HepG2 (cell line): ENCODE measurements around the gene ANKRD11. TPM values are rescaled to one million over a fixed set of nuclear protein-coding genes. Genes with fewer than 3 reads are reported as not detected.
A peak's percentile ranks its signal among the peaks of the same experiment; 100 is the strongest.

Experiments used
- ATF1 ChIP-seq: IDR thresholded peaks from 2 replicates; pipeline ENCODE4 v1.6.1; 2016; ENCODE audit warnings: mild to moderate bottlenecking, control low read depth
- GABPB1 ChIP-seq: IDR thresholded peaks from 2 replicates; pipeline ENCODE4 v1.6.1; 2016; ENCODE audit warnings: mild to moderate bottlenecking, missing genetic modification reagents, moderate library complexity, missing compliant biosample characterization
- HNRNPL ChIP-seq: fragments of 200-400 bp; formaldehyde crosslinking; IDR thresholded peaks from 2 replicates; pipeline ENCODE4 v1.6.1; 2017; ENCODE audit warnings: mild to moderate bottlenecking, low read depth, low read length
- ISX ChIP-seq: sonication (generic); formaldehyde crosslinking; conservative IDR thresholded peaks from 2 replicates; pipeline ENCODE4 v1.5.0; 2020; ENCODE audit warnings: missing genetic modification reagents
- JUN ChIP-seq: sonication (generic); formaldehyde crosslinking; IDR thresholded peaks from 2 replicates; pipeline ENCODE4 v1.4.0; 2020; ENCODE audit warnings: mild to moderate bottlenecking, missing genetic modification reagents
- KDM4B ChIP-seq: sonication (generic); formaldehyde crosslinking; IDR thresholded peaks from 2 replicates; pipeline ENCODE4 v1.4.0; 2020; ENCODE audit warnings: missing genetic modification reagents
- KMT2A ChIP-seq: sonication (generic); formaldehyde crosslinking; IDR thresholded peaks from 2 replicates; pipeline ENCODE4 v1.4.0; 2020; ENCODE audit warnings: missing genetic modification reagents
- PAF1 ChIP-seq: IDR thresholded peaks from 2 replicates; pipeline ENCODE4 v1.6.1; 2016; ENCODE audit warnings: missing genetic modification reagents, missing compliant biosample characterization
- TOPORS ChIP-seq: sonication (generic); formaldehyde crosslinking; IDR thresholded peaks from 2 replicates; pipeline ENCODE4 v1.8.0; 2023; ENCODE audit warnings: mild to moderate bottlenecking, missing genetic modification reagents
- ZNF10 ChIP-seq: sonication (generic); formaldehyde crosslinking; IDR thresholded peaks from 2 replicates; pipeline ENCODE4 v1.4.0; 2020; ENCODE audit warnings: mild to moderate bottlenecking, low read depth, missing genetic modification reagents, borderline replicate concordance
- ZNF329 ChIP-seq: sonication (generic); formaldehyde crosslinking; IDR thresholded peaks from 2 replicates; pipeline ENCODE4 v1.9.0; 2021; ENCODE audit warnings: low read depth, mild to moderate bottlenecking, missing genetic modification reagents
- ZZZ3 ChIP-seq: sonication (generic); formaldehyde crosslinking; IDR thresholded peaks from 2 replicates; pipeline ENCODE4 v1.4.0; 2020; ENCODE audit warnings: missing genetic modification reagents, mild to moderate bottlenecking, borderline replicate concordance
- polyA plus RNA-seq, 8 experiments: library from polyadenylated mRNA; depleted of rRNA in 3 of 8; stranded (reverse) in 7 of 8; unstranded in 1 of 8; fragments of >200 nt; fragmentation: Illumina TruSeq in 4 of 8; extraction: Trizol in 4 of 8; gene quantifications; 2 replicates each; pipeline versions ENCODE4 v1.2.1 to v1.2.3, GENCODE V29; 2011 to 2016; ENCODE audit warnings: low read depth in 4 of 8, missing spikeins in 1 of 8, mixed read lengths in 1 of 8; ENCODE audit not compliant: insufficient read depth in 1 of 8
- total RNA-seq, 5 experiments: library from RNA; depleted of rRNA; stranded (reverse); fragments of >200 nt; fragmentation: Illumina TruSeq; extraction: Trizol; gene quantifications; 2 replicates each; pipeline ENCODE4 v1.2.3, GENCODE V29; 2016; ENCODE audit warnings: low read depth in 1 of 5
- TF ChIP-seq, protein P1 (sequence below), 2 experiments: sonication (generic) in 1 of 2; formaldehyde crosslinking in 1 of 2; IDR thresholded peaks; 2 replicates each; pipeline versions ENCODE4 v1.5.1 to v1.6.1; 2011 to 2020; ENCODE audit warnings: borderline replicate concordance in 1 of 2, low read depth in 1 of 2, low read length in 1 of 2, mild to moderate bottlenecking in 1 of 2, missing genetic modification reagents in 1 of 2, moderate library complexity in 1 of 2
- TF ChIP-seq, protein P2 (sequence below): sonication (generic); formaldehyde crosslinking; IDR thresholded peaks from 2 replicates; pipeline ENCODE4 v1.4.0; 2020; ENCODE audit warnings: missing genetic modification reagents, borderline replicate concordance
- TF ChIP-seq, protein P3 (sequence below): sonication (generic); formaldehyde crosslinking; conservative IDR thresholded peaks from 2 replicates; pipeline ENCODE4 v1.4.0; 2020; ENCODE audit warnings: mild to moderate bottlenecking, missing genetic modification reagents, moderate library complexity
- TF ChIP-seq, protein P4 (sequence below): sonication (generic); formaldehyde crosslinking; IDR thresholded peaks from 2 replicates; pipeline ENCODE4 v1.4.0; 2020; ENCODE audit warnings: missing genetic modification reagents, low read depth, mild to moderate bottlenecking, borderline replicate concordance

The ANKRD11 gene
- total and polyA plus RNA-seq, 2 of the 13 experiments (the other 11 are each of a cell fraction or from before 2014, with no cell fraction given) = 21.4 to 38.4 TPM

DNA sequence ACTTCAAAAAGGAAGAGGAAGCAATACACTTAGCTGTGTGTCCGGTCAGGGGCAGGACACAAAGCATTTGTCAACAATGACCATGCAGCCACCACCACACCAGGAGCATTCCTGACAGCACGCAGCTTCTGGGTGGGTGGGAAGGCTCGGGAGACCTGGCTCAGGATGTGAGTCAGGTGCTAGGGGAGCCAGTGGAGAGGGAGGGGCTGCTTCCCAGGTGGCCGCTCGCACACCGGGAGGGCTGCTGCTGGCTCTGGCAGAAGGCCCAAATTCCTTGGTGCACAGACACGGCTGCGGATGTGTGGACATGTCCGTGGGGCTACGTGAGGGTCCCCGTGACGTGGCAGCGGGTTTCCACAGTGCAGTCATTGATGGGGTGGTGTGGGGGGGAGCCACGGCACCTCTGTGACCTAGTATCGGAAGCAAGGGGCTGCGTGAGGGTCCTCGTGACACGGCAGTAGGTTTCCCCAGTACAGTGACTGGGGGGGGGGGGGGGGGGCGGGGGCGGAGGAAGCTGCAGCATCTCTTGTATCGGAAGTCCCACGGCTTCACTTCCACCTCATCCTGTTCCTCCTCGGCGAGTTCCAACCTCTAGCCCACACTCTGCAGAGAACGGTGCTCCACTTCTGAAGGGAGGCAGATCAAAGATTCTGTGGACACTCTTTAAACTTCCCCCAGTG, 160.0 kb downstream of the ANKRD11 start (continued):
- TF ChIP-seq, protein P1, sequence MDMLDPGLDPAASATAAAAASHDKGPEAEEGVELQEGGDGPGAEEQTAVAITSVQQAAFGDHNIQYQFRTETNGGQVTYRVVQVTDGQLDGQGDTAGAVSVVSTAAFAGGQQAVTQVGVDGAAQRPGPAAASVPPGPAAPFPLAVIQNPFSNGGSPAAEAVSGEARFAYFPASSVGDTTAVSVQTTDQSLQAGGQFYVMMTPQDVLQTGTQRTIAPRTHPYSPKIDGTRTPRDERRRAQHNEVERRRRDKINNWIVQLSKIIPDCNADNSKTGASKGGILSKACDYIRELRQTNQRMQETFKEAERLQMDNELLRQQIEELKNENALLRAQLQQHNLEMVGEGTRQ (IDR thresholded peaks at IDR 0.05; ENCODE audit: low read depth, low read length) = no peak
- TF ChIP-seq, protein P1 (CRISPR knock-in tag; IDR thresholded peaks at IDR 0.05; ENCODE audit: borderline replicate concordance) = no peak
- TF ChIP-seq ZZZ3 (CRISPR knock-in tag) (no peak; the same call in 1 of the 2 replicates), ATF1 (CRISPR knock-in tag) (no peak), ISX (CRISPR knock-in tag) (no peak), TOPORS (CRISPR knock-in tag) (no peak), ZNF329 (CRISPR knock-in tag) (no peak), KMT2A (no peak), GABPB1 (CRISPR knock-in tag) (peak; percentile 57), KDM4B (CRISPR knock-in tag) (0 out of 2 replicates have a peak, but pooled peaks have one; percentile 70), HNRNPL (no peak), ZNF10 (CRISPR knock-in tag) (no peak), JUN (CRISPR knock-in tag) (no peak; the same call in 1 of the 2 replicates), PAF1 (no peak)
- TF ChIP-seq, protein P2, sequence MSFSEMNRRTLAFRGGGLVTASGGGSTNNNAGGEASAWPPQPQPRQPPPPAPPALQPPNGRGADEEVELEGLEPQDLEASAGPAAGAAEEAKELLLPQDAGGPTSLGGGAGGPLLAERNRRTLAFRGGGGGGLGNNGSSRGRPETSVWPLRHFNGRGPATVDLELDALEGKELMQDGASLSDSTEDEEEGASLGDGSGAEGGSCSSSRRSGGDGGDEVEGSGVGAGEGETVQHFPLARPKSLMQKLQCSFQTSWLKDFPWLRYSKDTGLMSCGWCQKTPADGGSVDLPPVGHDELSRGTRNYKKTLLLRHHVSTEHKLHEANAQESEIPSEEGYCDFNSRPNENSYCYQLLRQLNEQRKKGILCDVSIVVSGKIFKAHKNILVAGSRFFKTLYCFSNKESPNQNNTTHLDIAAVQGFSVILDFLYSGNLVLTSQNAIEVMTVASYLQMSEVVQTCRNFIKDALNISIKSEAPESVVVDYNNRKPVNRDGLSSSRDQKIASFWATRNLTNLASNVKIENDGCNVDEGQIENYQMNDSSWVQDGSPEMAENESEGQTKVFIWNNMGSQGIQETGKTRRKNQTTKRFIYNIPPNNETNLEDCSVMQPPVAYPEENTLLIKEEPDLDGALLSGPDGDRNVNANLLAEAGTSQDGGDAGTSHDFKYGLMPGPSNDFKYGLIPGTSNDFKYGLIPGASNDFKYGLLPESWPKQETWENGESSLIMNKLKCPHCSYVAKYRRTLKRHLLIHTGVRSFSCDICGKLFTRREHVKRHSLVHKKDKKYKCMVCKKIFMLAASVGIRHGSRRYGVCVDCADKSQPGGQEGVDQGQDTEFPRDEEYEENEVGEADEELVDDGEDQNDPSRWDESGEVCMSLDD (CRISPR knock-in tag) = no peak
- TF ChIP-seq, protein P3, sequence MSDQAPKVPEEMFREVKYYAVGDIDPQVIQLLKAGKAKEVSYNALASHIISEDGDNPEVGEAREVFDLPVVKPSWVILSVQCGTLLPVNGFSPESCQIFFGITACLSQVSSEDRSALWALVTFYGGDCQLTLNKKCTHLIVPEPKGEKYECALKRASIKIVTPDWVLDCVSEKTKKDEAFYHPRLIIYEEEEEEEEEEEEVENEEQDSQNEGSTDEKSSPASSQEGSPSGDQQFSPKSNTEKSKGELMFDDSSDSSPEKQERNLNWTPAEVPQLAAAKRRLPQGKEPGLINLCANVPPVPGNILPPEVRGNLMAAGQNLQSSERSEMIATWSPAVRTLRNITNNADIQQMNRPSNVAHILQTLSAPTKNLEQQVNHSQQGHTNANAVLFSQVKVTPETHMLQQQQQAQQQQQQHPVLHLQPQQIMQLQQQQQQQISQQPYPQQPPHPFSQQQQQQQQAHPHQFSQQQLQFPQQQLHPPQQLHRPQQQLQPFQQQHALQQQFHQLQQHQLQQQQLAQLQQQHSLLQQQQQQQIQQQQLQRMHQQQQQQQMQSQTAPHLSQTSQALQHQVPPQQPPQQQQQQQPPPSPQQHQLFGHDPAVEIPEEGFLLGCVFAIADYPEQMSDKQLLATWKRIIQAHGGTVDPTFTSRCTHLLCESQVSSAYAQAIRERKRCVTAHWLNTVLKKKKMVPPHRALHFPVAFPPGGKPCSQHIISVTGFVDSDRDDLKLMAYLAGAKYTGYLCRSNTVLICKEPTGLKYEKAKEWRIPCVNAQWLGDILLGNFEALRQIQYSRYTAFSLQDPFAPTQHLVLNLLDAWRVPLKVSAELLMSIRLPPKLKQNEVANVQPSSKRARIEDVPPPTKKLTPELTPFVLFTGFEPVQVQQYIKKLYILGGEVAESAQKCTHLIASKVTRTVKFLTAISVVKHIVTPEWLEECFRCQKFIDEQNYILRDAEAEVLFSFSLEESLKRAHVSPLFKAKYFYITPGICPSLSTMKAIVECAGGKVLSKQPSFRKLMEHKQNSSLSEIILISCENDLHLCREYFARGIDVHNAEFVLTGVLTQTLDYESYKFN (CRISPR knock-in tag) = peak; percentile 83
- TF ChIP-seq, protein P4, sequence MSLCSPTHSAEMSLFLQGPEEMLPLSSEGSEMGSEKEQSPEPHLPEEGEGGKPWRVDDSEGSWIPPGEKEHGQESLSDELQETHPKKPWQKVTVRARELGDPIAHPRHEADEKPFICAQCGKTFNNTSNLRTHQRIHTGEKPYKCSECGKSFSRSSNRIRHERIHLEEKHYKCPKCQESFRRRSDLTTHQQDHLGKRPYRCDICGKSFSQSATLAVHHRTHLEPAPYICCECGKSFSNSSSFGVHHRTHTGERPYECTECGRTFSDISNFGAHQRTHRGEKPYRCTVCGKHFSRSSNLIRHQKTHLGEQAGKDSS = no peak
